ENCODE results near the gene DSCAM.
"Not testable (repeated sequence)": the region's sequence is repeated elsewhere in the genome, so short reads cannot be mapped to it uniquely, and the experiment has no call there.

DSCAM gene

DNA sequence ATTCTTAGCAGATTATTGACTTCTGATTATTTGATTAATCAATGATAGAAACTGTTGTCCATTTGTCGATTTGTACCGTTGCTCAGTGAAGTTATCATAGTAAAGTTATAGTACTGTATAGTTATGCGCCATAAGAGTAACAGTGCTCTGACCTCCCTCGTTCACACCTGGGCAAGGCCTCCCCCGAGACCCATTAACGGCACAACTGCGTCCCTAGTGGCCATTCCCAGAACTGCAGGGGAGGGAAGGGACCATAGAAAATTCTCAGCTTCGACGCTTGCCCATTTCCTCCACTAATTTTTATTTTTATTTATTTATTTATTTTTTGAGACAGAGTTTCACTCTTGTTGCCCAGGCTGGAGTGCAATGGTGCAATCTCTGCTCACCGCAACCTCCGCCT, 334.4 kb downstream of the DSCAM start:
- no peak for DNase-seq

DNA sequence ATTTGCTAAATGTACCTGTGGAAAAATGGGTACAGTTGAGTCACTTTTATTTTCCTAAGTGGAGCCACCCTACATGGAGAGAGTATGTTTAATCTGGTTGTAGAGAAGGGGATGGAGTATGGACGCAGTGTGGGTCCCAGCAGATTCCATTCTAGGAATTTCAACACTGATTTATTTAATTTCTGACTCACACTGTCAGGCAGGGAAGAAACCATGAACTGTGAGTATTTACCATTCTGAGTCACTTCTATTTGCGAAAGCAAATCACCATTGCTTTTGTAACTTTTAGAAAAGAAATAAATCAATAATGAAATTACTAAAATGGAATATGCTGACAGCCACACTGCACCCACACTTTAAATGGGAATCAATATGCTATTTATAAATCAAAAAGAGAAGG, 339.0 kb downstream of the DSCAM start:
- no peak for DNase-seq

DNA sequence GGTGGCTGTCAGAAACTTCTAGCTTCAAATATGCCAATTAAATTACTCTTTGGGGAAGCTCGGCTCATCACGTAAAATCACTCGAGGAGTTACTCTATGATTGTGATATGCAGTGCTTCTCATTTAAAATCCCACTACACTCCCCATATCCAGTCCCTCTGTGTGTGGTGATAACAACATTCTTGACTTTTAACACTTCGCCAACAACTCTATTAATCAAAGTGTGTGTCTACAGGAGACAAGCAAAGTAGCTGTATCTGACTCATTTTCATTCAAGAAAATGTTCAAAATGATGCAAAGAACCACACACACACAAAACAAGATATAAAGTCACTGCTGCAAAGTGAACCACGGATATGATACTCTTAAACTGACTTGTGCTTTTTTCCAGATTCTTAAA, 341.3 kb downstream of the DSCAM start:
- DNase-seq, result no peak

DNA sequence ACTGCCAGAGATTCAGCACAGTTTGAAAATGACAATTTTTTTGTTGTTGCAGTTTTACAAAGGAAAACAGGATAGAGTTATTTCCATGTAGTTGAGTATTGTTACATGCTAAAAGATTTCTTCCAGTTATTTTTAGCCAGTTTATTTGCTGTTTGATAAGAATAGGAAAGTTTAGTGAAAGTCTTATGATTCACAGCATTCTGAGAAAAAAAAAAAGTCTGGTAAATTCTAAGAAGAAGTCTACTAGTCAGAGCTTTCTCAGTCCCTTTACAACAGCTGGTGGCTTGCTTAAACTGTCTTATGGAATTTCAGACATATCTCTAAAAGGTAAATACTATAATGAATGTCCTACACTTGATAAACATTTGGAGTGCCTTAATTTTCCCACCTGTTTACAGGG, 341.7 kb downstream of the DSCAM start:
- DNase-seq, result no peak

DNA sequence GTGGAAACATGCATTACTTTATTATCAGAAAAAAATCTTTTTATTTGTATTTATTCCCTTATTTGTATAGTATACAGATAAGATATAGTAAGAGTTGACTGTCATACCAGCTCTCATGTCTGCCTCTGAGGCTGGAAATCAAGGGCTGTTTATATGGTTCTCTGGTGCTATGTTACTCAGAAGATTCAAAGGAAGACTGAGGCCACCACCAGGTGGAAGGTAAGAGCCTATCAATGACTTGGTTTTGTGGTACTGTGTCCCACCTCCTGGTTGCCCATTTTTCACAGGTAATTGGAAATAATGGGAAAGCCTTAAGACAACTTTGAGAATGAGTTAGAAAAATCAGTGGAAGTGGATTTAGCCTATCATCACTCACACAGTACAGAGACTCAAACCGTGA, 342.1 kb downstream of the DSCAM start:
- DNase-seq, result no peak

DNA sequence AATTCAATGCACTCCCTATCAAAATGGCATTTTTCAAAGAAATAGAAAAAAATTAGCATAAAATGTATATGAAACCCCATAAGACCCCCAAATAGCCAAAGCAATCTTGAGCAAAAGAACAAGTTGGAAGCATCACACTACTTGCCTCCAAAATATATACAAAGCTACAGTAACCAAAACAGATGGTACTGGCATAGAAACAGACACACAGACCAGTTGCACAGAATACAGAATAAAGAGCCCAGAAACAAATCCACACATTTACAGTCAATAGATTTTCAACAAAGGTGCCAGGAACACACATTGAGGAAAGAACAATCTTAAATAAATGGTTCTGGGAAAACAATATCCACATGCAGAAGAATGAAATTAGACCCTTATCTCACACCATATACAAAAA, 350.8 kb downstream of the DSCAM start:
- DNase-seq, result no peak

DNA sequence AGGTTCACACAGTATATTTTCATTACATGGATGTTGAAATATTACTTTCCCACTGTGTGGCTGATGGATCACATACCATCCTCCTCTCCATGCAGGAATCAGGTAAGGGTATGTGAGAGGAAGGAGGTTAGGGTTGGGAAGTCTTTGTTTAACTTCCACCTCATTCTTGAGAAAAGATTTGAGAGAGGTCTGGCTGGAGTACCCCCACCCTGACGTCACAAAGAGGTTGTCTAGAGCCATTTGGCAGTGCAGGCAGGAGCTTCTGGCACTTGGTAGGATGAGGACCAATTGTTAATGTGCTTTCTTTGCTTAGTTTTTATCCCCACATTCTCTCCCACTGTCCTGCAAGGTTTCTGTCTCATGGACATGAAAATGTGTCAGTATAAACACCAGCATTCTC, 356.6 kb downstream of the DSCAM start:
- no peak for DNase-seq

DNA sequence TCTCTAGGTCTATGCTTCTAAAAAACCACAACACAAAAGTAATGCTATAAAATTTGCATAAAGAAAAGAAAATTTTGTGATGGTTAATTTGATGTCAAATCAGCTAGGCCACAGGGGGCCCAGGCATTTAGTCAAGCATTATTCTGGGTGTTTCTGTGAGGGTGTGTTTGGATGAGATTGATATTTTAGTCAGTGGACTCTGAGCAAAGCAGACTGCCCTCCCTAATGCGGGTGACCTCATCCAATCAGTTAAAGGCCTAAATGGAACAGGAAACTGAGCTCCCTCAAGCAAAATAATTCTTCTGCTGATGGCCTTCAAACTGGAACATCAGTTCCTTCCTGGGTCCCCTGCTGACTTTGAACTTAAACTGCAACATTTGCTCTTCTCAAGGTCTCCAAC, 358.0 kb downstream of the DSCAM start:
- no peak for DNase-seq

DNA sequence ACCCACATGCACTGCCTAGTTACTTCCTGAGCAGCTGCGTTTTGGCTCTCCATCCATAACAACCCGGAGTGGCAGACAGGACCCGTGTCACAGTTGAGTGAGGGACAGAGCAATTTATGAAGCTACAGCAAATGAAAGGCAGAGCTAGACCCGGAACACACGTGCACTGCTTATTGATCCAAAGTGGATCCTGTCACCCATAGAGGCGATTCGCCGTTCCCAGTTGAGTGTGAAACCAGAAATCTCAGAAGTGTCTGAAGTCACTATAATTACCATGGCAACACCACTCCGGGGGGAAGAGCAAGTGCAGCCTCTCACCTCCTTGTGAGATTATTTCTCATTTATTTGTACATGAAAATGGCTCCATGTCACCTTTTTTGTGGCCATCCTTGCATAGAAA, 365.2 kb downstream of the DSCAM start:
- no peak for DNase-seq

DNA sequence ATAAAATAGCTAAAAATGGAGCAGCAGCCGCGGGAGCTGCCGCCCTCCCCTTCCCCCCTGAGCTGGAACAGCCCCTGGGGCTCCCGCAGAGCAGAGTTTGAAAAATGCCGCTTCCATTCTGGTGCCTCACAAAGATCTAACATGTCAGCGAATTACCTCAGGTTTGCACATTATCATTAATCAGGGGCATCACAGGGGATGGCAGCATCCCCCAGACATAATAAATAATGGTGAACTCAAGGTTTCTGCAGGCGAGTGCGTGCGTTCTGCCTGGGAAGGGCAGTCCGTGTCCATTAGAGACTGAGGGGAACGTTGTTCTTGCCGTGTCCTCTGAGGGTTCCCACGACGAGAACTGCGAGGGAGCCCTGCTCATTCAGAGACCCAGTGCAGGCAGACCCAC, 372.4 kb downstream of the DSCAM start:
- DNase-seq, result no peak

DNA sequence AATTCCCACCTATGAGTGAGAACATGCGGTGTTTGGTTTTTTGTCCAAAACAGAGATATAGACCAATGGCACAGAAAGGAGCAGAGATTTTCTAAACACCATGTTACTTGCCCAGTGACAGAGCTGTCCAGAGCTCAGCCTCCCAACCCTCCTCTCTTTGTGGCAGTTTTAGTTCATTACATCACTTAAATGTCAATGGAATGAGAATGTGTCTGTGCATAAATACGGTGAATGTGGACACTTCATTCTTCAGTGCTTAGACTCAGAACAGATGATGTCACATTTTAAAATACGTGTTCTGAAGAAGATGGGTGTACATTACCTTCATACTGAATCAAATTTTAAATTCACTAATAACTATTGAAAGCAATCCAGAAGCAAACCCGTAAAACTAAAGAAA, 374.9 kb downstream of the DSCAM start:
- no peak for DNase-seq

DNA sequence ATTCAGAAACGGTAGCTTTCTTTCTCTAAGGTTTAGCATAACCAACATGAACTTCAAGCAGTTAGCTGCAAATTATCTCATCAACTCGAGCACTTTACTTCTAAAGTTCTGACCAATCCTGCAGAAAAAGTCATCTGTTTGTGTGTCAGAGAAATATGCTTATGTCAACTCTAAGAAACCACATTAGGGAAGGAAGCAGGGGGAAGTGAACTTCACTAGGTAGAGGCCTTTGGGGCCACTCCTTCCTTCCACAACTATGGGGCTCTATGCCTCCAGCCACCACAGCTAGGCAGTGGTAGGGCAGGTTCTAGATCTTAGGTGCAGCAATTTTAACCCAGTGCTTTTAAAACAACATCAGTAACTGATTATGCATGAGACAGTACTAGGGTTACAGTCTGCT, 375.9 kb downstream of the DSCAM start:
- DNase-seq, result peak; percentile 74

DNA sequence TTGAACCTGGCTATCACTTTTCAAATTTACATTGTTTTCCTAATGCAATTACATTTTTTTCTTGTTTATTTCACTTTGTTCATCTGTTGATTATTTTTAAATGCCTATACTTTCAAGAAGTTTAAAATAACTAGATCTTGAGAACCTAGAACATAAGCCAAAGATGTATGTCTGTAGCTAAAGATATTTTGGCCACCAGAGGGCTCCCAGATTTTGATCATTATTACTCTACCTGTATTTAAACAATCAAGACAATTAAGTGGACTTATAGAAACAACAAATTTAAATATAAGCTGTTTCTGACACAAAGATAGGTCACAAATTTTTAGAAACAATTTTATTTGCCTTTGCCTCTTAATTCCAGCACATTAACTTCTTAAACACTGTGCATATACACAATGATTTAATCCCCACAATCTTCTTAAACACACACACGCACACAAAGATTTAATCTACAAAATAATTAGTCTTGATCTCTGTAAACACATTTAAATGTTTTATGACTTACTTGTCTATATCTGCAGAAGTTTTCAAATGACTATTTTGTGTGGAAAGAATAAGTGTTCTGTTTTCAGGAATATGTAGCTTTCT, 380.0 kb downstream of the DSCAM start:
- no peak for DNase-seq

DNA sequence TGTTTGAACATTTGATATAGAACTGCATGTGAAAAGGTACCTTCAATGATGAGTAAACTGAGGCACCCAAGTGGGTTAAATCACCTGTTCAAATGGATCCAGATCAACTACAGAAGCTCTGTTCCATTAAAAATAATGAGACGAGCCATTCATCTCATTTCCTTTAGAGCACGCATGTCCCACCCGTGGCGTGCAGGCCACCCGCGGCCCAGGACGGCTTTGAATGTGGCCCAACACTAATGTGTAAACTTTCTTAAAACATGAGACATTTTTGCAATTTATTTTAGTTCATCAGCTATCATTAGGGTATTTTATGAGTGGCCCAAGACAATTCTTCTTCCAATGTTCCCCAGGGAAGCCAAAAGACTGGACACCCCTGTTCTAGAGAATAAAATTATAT, 381.6 kb downstream of the DSCAM start:
- DNase-seq, result no peak

DNA sequence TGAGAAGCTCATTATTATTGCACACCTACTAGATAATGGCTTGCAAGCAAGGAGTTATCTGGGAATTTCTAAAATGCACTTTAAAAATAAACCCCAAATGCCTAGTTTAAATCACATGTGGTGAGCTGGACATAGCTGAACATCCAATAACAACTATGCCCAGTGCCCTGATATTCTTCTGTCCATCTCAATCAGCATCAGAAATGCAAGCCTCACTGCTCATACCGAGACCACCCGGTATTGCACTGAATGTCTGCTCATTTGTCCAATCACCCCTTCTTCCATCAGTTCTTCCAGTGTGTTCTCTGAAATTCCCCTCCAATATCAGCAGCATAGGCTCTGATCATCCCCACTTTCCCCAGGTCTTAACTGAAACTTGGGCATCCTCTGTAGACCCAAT, 383.8 kb downstream of the DSCAM start:
- DNase-seq, result no peak

DNA sequence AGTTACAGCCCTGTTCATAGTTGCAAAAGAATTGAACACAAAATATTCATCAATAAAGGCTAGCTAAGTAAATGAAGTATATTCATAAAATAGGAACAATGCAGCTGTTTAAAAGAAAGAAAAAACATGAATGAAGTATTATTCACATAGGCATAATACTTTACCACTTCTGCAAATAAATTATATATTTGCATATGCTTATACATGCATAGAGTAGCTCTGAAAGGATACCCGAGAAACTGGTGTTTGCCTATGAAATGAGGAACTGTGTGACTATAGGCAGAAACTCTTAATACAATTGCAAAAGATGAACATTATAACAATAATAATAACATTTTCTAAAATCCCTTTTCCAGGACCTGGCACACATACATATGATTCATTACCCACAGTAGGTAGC, 385.9 kb downstream of the DSCAM start:
- no peak for DNase-seq

DNA sequence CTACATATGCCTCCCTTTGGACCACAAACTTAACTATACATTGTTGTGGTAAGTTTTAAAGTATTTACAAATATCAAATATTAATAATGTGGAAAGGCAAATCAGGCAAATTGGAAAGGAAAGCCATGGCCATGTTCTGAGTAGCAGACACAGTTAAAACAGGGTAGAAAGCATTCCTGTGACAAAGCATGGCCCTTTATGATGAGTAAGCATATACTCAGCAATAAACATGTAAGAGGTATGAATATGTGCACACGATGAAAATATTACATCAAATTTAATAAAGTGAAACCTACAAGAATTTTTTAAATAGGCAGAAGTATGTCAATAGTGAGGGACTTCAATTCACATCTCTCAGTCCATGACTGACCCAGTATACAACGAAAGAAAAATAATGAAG, 389.2 kb downstream of the DSCAM start:
- no peak for DNase-seq

DNA sequence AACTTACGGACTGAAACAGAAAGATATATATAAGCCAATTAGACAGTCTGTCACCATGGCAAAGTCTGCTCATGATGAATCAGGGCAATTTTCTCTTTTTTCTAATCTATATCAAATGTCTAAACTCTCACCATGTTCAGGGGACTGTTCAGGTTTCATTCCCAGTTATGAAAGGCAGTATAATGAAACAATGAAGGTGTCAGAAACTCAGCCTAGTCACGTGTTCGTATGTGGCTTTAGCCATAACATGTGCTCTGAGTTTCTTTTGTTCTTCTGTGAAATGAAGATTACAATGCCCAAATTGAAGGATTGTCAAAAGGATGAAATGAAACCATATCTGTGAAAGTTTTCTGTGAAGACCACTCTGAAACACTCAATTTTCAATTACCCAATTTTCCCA, 392.9 kb downstream of the DSCAM start:
- DNase-seq, result no peak

DNA sequence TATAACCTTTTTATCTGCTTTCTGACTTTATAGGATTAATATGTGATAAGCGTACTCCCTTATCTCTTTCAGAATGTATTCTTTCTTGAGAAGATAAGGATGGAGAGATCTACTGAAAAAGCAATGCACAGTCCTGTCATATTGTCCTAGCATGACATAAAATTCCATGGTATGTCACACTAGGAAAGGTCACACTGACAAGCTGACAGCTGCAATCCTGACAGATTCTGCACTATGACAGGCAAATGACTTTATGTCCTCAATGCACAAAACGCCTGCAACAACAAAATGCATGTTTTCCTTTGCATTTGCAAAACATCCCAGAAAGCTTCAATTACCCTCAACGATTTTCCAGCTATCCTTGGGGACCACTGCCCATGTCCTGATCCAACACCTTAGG, 393.8 kb downstream of the DSCAM start:
- DNase-seq, result no peak

DNA sequence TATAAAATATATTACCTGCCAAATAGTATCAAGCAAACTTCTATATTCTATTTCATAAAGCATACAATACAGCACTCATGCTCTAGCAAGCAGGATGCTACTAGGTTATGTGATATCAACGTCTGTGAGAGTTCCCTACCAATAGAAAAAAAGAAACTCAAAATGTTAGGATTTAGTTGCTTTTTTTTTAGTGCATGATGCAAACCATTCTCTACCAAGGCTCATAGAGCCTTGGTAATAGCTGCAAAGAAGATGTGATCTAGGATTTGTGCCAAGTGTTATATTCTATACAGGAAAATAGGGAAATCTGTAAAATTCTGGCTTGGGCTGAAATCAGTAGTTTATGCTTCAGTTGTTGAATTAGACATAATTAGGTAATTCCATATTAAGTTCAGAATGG, 394.4 kb downstream of the DSCAM start:
- no peak for DNase-seq

DNA sequence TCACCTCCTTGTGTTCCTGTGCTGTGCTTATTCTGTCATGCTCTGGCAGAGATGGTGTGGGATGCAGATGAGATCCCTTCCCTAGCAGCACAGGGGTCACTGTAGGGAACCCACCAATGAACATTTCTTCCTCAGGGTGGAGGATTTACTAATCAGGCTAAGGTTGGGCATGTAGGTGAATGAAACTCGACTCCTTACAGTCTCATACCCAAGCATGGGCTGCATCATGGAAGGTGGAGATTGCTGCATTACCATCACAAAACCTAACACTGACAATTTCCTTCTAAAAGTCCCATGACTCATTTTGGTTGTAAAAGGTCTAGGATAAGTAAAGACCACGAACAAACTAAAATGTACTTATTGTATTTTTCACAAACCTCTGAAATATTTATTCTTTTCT, 399.9 kb downstream of the DSCAM start:
- no peak for DNase-seq

DNA sequence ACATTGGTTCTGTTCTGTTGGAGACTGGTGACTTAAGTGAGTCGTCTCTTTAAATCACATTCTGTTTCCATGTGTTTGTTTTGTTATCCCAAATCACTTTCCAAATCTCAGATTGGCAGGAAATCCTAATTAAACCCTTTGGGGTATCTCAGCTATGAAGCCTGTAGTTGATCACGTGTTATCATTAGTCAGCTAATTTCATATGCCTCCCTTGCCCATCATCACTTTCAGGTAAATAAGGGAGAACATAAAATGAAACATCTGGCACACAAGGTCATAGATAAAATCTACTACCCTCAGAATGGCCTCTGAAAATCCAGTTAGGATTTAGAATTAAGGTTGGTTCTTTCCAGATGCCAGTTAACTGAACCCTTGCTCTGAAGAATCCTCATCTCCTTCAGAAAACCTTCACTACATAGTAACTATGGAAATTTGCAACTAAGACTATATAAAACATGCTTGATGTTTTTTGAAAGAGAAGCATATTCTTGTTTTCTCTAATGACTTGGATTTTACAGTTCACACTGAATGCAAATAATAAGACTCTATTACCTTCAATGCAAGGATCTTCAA, 401.5 kb downstream of the DSCAM start:
- no peak for DNase-seq

DNA sequence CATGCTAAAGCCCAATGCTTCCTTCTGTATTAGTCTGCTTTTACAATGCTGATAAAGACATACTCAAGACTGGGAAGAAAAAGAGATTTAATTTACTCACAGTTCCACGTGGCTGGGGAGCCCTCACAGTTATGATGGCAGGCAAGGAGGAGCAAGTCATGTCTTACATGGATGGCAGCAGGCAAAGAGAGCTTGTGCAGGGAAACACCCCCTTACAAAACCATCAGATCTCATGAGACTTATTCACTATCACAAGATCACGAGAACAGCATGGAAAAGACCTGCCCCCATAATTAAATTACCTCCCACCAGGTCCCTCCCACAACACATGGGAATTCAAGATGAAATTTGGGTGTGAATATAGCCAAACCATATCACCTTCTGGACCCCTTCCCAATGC, 407.4 kb downstream of the DSCAM start:
- DNase-seq, result not testable (repeated sequence)

DNA sequence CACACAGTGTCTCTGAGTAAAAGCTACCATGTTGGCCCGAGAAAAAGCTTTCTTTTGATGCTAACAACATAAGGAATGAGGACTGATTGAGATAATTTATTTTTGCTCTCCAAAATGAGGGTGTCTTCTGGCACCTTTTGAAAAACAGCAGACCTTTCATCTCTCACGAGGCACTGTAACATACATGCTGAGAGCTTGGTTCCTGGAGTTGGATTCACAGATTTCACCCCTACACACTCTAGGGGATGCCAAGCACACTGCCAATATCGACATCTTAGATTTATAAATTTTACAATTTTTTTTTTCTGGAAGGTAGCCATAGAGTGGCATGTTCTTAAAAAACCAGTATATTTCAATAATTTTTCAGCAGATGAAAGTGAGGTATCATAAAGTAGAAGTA, 408.3 kb downstream of the DSCAM start:
- no peak for DNase-seq

DNA sequence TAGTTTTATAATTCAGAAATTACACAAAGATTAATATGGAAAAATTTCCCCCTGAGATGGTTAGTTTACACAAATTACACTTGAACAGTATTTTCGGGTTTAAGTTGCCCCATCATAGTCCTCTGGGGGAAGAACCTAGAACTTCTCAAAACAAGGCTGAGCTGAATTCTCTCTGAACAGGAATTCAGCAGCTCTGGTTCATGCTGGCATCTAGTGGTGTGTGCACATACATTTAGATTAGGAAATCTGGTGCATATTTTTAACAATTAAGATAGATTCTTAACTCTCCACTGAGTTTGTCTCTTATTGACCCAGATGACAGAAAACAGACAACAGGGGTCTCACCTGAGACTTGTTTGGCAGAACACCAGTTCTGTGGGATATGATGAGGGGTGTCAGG, 410.7 kb downstream of the DSCAM start:
- DNase-seq, result no peak

DNA sequence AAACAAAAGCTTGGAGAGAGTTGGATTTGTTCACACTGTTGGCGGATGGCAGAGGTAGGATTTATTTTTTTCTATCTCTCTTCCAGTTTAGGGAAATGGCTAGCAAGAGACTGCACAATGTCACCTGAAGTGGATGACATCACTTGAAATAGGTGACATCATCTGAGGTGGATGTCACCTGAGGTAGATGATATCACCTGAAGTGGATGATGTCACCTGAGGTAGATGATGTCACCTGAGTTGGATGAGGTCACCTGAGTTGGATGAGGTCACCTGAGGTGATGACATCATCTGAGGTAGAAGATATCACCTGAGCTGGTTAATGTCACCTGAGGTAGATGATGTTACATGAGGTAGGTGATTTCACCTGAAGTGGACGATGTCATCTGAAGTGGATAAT, 413.4 kb downstream of the DSCAM start:
- no peak for DNase-seq
